ENCODE measurements around the gene MYO9B. TPM values are rescaled to one million over a fixed set of nuclear protein-coding genes. Genes with fewer than 3 reads are reported as not detected.

Gene MYO9B, protein sequence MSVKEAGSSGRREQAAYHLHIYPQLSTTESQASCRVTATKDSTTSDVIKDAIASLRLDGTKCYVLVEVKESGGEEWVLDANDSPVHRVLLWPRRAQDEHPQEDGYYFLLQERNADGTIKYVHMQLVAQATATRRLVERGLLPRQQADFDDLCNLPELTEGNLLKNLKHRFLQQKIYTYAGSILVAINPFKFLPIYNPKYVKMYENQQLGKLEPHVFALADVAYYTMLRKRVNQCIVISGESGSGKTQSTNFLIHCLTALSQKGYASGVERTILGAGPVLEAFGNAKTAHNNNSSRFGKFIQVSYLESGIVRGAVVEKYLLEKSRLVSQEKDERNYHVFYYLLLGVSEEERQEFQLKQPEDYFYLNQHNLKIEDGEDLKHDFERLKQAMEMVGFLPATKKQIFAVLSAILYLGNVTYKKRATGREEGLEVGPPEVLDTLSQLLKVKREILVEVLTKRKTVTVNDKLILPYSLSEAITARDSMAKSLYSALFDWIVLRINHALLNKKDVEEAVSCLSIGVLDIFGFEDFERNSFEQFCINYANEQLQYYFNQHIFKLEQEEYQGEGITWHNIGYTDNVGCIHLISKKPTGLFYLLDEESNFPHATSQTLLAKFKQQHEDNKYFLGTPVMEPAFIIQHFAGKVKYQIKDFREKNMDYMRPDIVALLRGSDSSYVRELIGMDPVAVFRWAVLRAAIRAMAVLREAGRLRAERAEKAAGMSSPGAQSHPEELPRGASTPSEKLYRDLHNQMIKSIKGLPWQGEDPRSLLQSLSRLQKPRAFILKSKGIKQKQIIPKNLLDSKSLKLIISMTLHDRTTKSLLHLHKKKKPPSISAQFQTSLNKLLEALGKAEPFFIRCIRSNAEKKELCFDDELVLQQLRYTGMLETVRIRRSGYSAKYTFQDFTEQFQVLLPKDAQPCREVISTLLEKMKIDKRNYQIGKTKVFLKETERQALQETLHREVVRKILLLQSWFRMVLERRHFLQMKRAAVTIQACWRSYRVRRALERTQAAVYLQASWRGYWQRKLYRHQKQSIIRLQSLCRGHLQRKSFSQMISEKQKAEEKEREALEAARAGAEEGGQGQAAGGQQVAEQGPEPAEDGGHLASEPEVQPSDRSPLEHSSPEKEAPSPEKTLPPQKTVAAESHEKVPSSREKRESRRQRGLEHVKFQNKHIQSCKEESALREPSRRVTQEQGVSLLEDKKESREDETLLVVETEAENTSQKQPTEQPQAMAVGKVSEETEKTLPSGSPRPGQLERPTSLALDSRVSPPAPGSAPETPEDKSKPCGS (N-terminal part only)
- total RNA-seq (2021) (85.2 and 85.4 TPM in 2 replicates), Bru-seq, nascent RNA (percentile 60 among the genes with signal in this experiment), BruChase-seq, experiment 1, labeled RNA remaining after a 2-hour chase (percentile 61 among the genes with signal in this experiment), BruChase-seq, experiment 2, labeled RNA remaining after a 6-hour chase (percentile 77 among the genes with signal in this experiment)
- long read RNA-seq, full-length matches to known transcripts, result 3 of 58 reads
- long read RNA-seq, partial matches to known transcripts, result 20 of 58 reads
- long read RNA-seq, other reads (novel, unspliced or antisense), result 35 of 58 reads

DNA sequence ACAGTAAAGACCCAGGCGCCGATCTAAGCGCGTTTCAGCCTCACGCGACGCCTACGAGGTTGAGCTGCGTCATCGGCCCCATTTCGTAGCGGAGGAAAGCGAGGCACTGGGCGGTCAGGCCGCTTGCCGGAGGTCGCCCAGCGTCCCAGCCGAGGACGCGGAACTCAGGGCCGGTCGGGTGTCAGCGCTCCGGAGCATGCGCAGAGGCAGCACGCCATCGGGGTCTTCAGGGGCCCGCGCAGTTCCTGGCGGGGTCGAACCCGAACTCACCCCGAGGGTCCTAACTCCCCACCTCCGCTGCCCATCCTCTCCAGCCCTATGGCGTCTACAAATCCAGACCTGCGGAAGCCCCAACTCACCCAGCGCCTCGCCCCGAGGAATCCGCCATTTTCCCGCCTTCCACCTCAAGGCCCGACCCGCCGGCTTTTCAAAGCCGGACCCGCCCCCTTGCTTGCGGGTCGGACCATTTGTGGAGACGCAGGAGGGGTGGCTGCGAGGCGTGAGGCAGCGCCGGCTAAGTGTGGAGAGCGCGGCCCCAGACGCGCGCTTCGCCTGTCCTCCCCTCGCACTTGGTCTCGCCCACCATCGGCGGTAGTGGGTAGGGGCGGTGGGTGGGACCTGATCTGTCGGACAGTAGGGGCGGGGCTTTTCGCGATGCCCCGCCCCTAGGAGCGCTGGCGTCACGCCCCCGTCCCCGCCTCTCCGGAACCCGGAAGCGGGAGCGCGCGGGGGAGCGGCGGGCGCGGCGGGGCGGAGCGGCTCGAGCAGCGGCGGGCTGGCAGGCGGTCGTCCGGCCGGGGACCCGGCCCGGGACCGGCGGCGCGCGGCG is at the start of gene MYO9B, which contains the start of gene HAUS8:
MYO9B (plus strand) TSS at position 743 of the 829 bp plus-strand sequence. CDS start 25,941 bp downstream, outside the sequence.
HAUS8 (minus strand) TSS at position 418 of the 829 bp plus-strand sequence; CDS start at position 388, 30 bp downstream.
- H3K27ac ChIP-seq (ENCODE audit: low read depth, low read length, poor library complexity, severe bottlenecking), result peak within 1 kb of the TSS; percentile 92
- no TSS peak for BruUV-seq (replicated peaks)
- H3K36me3 ChIP-seq (ENCODE audit: insufficient read depth, low read length, poor library complexity, severe bottlenecking), result peaks cover 16% of the 10 kb centered on the region

DNA sequence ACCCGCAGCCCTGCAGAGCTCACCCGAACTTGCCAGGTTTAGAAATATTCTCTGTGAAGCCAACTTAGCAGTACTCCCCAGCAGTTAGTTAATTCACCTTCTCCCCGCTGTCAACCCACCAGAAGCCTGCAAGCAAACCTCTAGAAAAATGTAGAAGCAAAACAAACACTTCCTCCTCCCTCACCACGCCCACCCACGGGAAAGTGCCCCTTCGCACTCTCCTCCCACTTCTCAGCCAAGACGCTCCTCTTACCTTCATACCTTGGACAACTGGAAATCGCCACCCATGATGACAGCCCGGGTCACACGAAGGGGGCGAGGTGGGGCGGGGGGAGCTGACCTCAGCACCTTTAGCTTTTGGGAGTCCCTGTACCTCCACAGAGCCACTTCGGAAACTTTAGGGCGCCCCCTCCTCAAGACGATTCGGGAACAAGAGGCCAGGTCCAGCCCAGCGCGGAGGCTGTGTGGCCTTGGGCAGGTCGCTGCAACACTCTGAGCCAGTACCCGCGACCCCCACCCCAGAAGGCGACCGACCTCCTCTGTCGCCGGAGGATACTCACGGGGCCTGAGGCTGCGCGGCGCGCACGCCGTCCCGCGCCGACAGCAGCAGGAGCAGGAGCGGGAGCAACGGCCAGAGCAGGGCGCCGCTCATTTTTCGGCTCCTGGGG is 49.5 kb upstream of the MYO9B start:
- Histone ChIP-seq H3K4me3 (ENCODE audit: low read depth, low read length, poor library complexity, severe bottlenecking) (peak overlapping the region; percentile 36), H3K27ac (ENCODE audit: low read depth, low read length, poor library complexity, severe bottlenecking) (no peak overlapping the region), H3K9me3 (ENCODE audit: low read depth, low read length, poor library complexity, severe bottlenecking) (peaks cover 7% of the 10 kb centered on the region), H3K27me3 (replicated peaks; ENCODE audit: insufficient read depth, low read depth, low read length, poor library complexity) (peaks cover 33% of the 10 kb centered on the region), H3K36me3 (ENCODE audit: insufficient read depth, low read length, poor library complexity, severe bottlenecking) (no peaks in the 10 kb centered on the region), H3K4me1 (ENCODE audit: insufficient read depth, low read length, poor library complexity, severe bottlenecking) (peaks cover 7% of the 10 kb centered on the region)
- TF ChIP-seq, protein P1, sequence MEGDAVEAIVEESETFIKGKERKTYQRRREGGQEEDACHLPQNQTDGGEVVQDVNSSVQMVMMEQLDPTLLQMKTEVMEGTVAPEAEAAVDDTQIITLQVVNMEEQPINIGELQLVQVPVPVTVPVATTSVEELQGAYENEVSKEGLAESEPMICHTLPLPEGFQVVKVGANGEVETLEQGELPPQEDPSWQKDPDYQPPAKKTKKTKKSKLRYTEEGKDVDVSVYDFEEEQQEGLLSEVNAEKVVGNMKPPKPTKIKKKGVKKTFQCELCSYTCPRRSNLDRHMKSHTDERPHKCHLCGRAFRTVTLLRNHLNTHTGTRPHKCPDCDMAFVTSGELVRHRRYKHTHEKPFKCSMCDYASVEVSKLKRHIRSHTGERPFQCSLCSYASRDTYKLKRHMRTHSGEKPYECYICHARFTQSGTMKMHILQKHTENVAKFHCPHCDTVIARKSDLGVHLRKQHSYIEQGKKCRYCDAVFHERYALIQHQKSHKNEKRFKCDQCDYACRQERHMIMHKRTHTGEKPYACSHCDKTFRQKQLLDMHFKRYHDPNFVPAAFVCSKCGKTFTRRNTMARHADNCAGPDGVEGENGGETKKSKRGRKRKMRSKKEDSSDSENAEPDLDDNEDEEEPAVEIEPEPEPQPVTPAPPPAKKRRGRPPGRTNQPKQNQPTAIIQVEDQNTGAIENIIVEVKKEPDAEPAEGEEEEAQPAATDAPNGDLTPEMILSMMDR (conservative IDR thresholded peaks at IDR 0.05; ENCODE audit: low read depth, low read length), result no peak
- no peak for TF ChIP-seq EZH2 (IDR thresholded peaks at IDR 0.05; ENCODE audit: borderline replicate concordance, low read depth, low read length, poor library complexity, severe bottlenecking)
- intact Hi-C loops (cut with micrococcal nuclease; ENCODE audit: unreplicated experiment), result no loop called here
- POLR2A ChIA-PET (ENCODE audit: low non-redundant PET), result no interaction called here
- BruUV-seq (replicated peaks), result no TSS peak
- CTCF ChIA-PET, result interaction anchor here (0.6 kb wide), 1 partner anchor 391 kb away, joined by 3 read pairs; no protein-coding TSS in a partner anchor
- no peak for DNase-seq (ENCODE audit: low spot score)

More for the DNA sequence above, at the start of gene MYO9B, which contains the start of gene HAUS8:
- ChIA-PET POLR2A (ENCODE audit: low non-redundant PET) (no interaction called here), CTCF (no interaction called here)
- Histone ChIP-seq H3K4me1 (ENCODE audit: insufficient read depth, low read length, poor library complexity, severe bottlenecking) (peaks cover 8% of the 10 kb centered on the region), H3K4me3 (ENCODE audit: low read depth, low read length, poor library complexity, severe bottlenecking) (peak within 1 kb of the TSS; percentile 73), H3K9me3 (ENCODE audit: low read depth, low read length, poor library complexity, severe bottlenecking) (no peaks in the 10 kb centered on the region), H3K27me3 (replicated peaks; ENCODE audit: insufficient read depth, low read depth, low read length, poor library complexity) (no peaks in the 10 kb centered on the region)
- TF ChIP-seq EZH2 (IDR thresholded peaks at IDR 0.05; ENCODE audit: borderline replicate concordance, low read depth, low read length, poor library complexity, severe bottlenecking), result no peak
- TF ChIP-seq, protein P1 (conservative IDR thresholded peaks at IDR 0.05; ENCODE audit: low read depth, low read length), result no peak
- intact Hi-C loops (cut with micrococcal nuclease; ENCODE audit: unreplicated experiment), result loop anchor here (5.0 kb wide), 2 partner anchors 62 to 448 kb away; partner anchors contain the start of gene MED26
- DNase-seq (ENCODE audit: low spot score), result peak; percentile 100

All from A673 (cell line).